Smooth muscle cell of the brain vasculature (primary cell): ENCODE results near the gene XPNPEP1.
"Not testable (repeated sequence)": the region's sequence is repeated elsewhere in the genome, so short reads cannot be mapped to it uniquely, and the experiment has no call there.

ENCODE experiments used
- DNase-seq: peaks from one replicate; pipeline ENCODE4 v3.0.0-alpha.2; 2012; ENCODE audit warnings: low read depth, low spot score

XPNPEP1 gene

GRCh38 chr10:109924087-109924486 is 776 bp upstream of the XPNPEP1 start:
- no peak for DNase-seq

GRCh38 chr10:109922358-109922975 is 844 bp downstream of the XPNPEP1 start:
- no peak for DNase-seq

- DNase-seq: no peak
Observed at GRCh38 chr10:109920016-109920415, 3.3 kb downstream of the XPNPEP1 start.

- DNase-seq: no peak
Observed at GRCh38 chr10:109919220-109919619, 4.1 kb downstream of the XPNPEP1 start.

- not testable (repeated sequence) for DNase-seq
Observed at GRCh38 chr10:109918707-109919106, 4.6 kb downstream of the XPNPEP1 start.

- no peak for DNase-seq
Observed at GRCh38 chr10:109915566-109915965, 7.7 kb downstream of the XPNPEP1 start.

GRCh38 chr10:109914966-109915365 is 8.3 kb downstream of the XPNPEP1 start:
- no peak for DNase-seq

- DNase-seq: no peak
Observed at GRCh38 chr10:109913306-109913892, 9.9 kb downstream of the XPNPEP1 start.

- DNase-seq: no peak
Observed at GRCh38 chr10:109912335-109913281, 10.7 kb downstream of the XPNPEP1 start.

- no peak for DNase-seq
Observed at GRCh38 chr10:109911903-109912302, 11.4 kb downstream of the XPNPEP1 start.

- DNase-seq: no peak
Observed at GRCh38 chr10:109906316-109906715, 17.0 kb downstream of the XPNPEP1 start.

GRCh38 chr10:109904397-109904796 is 18.9 kb downstream of the XPNPEP1 start:
- DNase-seq: no peak

GRCh38 chr10:109902992-109903947 is 20.0 kb downstream of the XPNPEP1 start:
- DNase-seq: no peak

GRCh38 chr10:109899356-109900331 is 23.7 kb downstream of the XPNPEP1 start:
- no peak for DNase-seq

GRCh38 chr10:109898666-109899355 is 24.5 kb downstream of the XPNPEP1 start:
- no peak for DNase-seq

GRCh38 chr10:109898007-109898406 is 25.3 kb downstream of the XPNPEP1 start:
- no peak for DNase-seq

GRCh38 chr10:109895848-109896247 is 27.5 kb downstream of the XPNPEP1 start:
- no peak for DNase-seq

- DNase-seq: no peak
Observed at GRCh38 chr10:109895095-109895818, 28.1 kb downstream of the XPNPEP1 start.

- DNase-seq: no peak
Observed at GRCh38 chr10:109894516-109894915, 28.8 kb downstream of the XPNPEP1 start.
